ENCODE results near the gene ZFAND3. TPM values are rescaled to one million over a fixed set of nuclear protein-coding genes. Genes with fewer than 3 reads are reported as not detected.

The ZFAND3 gene
- total RNA-seq, 1 experiment from 2014 or later = 107 TPM

DNA sequence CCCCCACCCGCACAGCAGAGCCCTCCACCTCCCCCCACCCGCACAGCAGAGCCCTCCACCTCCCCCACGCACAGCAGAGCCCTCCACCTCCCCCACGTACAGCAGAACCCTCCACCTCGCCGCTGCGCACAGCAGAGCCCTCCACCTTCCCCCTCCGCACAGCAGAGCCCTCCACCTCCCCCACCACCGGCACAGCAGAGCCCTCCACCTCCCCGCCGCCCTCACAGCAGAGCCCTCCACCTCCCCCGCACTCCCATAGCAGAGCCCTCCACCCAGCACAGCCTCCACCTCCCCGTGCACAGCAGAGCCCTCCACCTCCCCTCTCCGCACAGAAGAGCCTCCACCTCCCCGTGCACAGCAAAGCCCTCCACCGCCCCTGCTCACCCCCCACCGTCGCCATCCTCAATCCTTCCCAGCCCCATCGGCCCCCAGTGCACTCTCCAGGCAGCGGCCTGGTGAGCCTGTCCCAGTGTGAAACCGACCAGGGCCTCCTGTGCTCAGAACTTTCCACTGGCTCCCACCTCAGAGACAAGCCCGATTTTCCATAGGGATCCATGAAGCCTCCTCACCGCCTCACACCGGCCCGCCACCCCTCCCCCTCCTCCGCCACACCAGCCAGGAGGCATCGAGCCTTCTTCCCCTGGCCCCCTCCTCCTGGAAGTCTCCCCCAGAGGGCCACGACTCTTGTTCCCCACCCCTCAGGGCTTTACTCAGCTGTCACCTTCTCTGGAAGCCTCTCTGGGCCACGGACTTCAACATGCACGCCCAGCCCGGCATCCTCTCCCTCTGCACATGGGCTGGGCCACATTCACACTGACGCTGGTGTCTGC lies 347.1 kb downstream of the ZFAND3 start:
- BruUV-seq (replicated peaks) = no TSS peak

DNA sequence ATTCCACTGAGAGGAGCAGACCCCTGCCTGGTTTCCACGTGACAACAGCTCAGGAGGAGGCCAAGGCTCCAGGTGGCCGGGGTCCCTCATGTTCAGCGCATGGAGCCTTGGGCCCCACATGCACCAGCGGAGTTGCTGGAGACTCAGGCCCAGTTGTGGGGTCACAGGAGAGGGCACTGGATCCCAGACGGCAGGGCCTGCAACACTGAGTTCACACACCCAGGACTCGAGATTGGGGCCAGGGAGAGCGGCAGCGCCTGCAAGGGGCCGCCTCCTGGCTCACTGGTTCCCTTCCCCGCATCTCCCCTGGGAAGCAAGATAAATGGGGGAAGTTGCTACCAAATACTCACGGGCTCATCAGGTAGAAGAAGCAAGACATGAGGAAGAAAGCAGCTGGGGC lies 348.1 kb downstream of the ZFAND3 start:
- H3K27ac Mint-ChIP-seq (ENCODE audit: unreplicated experiment) = no peak overlapping the region
- intact Hi-C loops (cut with micrococcal nuclease; ENCODE audit: unreplicated experiment) = no loop called here
- ChIA-PET POLR2A (interaction anchor here (0.6 kb wide), 1 partner anchor 65 kb away, joined by 3 read pairs; no protein-coding TSS in a partner anchor), CTCF (interaction anchor here (0.7 kb wide), 1 partner anchor 87 kb away, joined by 3 read pairs; no protein-coding TSS in a partner anchor)
- Histone ChIP-seq H3K27me3 (replicated peaks; ENCODE audit: control insufficient read depth, insufficient read depth, low read length) (no peaks in the 10 kb centered on the region), H3K9me3 (no peaks in the 10 kb centered on the region), H3K4me1 (no peaks in the 10 kb centered on the region), H3K4me3 (ENCODE audit: low read depth, low read length) (no peak overlapping the region), H3K36me3 (ENCODE audit: control insufficient read depth, insufficient read depth, low read length) (no peaks in the 10 kb centered on the region)
- no TSS peak for BruUV-seq (replicated peaks)
- peaks cover 24% of the 10 kb centered on the region for H3K36me3 Mint-ChIP-seq (ENCODE audit: insufficient read depth, unreplicated experiment)
- H3K4me1 Mint-ChIP-seq (ENCODE audit: low read depth, unreplicated experiment) = no peaks in the 10 kb centered on the region
- H3K4me3 Mint-ChIP-seq (ENCODE audit: unreplicated experiment) = no peak overlapping the region
- H3K9me3 Mint-ChIP-seq (ENCODE audit: unreplicated experiment) = no peaks in the 10 kb centered on the region
- TF ChIP-seq, protein P1, sequence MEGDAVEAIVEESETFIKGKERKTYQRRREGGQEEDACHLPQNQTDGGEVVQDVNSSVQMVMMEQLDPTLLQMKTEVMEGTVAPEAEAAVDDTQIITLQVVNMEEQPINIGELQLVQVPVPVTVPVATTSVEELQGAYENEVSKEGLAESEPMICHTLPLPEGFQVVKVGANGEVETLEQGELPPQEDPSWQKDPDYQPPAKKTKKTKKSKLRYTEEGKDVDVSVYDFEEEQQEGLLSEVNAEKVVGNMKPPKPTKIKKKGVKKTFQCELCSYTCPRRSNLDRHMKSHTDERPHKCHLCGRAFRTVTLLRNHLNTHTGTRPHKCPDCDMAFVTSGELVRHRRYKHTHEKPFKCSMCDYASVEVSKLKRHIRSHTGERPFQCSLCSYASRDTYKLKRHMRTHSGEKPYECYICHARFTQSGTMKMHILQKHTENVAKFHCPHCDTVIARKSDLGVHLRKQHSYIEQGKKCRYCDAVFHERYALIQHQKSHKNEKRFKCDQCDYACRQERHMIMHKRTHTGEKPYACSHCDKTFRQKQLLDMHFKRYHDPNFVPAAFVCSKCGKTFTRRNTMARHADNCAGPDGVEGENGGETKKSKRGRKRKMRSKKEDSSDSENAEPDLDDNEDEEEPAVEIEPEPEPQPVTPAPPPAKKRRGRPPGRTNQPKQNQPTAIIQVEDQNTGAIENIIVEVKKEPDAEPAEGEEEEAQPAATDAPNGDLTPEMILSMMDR (IDR thresholded peaks at IDR 0.05; ENCODE audit: insufficient read depth in 1 of 2, low read depth in 1 of 2, low read length in 1 of 2, severe bottlenecking in 1 of 2, unreplicated experiment in 1 of 2) = no peak
- H3K27me3 Mint-ChIP-seq (ENCODE audit: insufficient read depth, unreplicated experiment) = no peaks in the 10 kb centered on the region
- no peak for DNase-seq

More for the DNA sequence above, 347.1 kb downstream of the ZFAND3 start:
- no peaks in the 10 kb centered on the region for H3K27me3 ChIP-seq (replicated peaks; ENCODE audit: control insufficient read depth, insufficient read depth, low read length)
- POLR2A ChIA-PET = no interaction called here
- DNase-seq = no peak
- no peaks in the 10 kb centered on the region for H3K4me1 Mint-ChIP-seq (ENCODE audit: low read depth, unreplicated experiment)
- intact Hi-C loops (cut with micrococcal nuclease; ENCODE audit: unreplicated experiment) = no loop called here
- H3K4me3 Mint-ChIP-seq (ENCODE audit: unreplicated experiment) = no peak overlapping the region
- no peaks in the 10 kb centered on the region for H3K4me1 ChIP-seq
- H3K27ac Mint-ChIP-seq (ENCODE audit: unreplicated experiment) = no peak overlapping the region
- no peaks in the 10 kb centered on the region for H3K27me3 Mint-ChIP-seq (ENCODE audit: insufficient read depth, unreplicated experiment)
- no peaks in the 10 kb centered on the region for H3K9me3 Mint-ChIP-seq (ENCODE audit: unreplicated experiment)
- H3K9me3 ChIP-seq = no peaks in the 10 kb centered on the region
- H3K4me3 ChIP-seq (ENCODE audit: low read depth, low read length) = no peak overlapping the region
- peaks cover 29% of the 10 kb centered on the region for H3K36me3 Mint-ChIP-seq (ENCODE audit: insufficient read depth, unreplicated experiment)
- no peaks in the 10 kb centered on the region for H3K36me3 ChIP-seq (ENCODE audit: control insufficient read depth, insufficient read depth, low read length)
- TF ChIP-seq, protein P1 (IDR thresholded peaks at IDR 0.05; ENCODE audit: insufficient read depth in 1 of 2, low read depth in 1 of 2, low read length in 1 of 2, severe bottlenecking in 1 of 2, unreplicated experiment in 1 of 2) = no peak
- CTCF ChIA-PET = interaction anchor here (0.7 kb wide), 1 partner anchor 86 kb away, joined by 3 read pairs; no protein-coding TSS in a partner anchor

- Mint-ChIP-seq H3K4me3 (ENCODE audit: unreplicated experiment) (no peak overlapping the region), H3K36me3 (ENCODE audit: insufficient read depth, unreplicated experiment) (peaks cover 24% of the 10 kb centered on the region), H3K27ac (ENCODE audit: unreplicated experiment) (no peak overlapping the region), H3K27me3 (ENCODE audit: insufficient read depth, unreplicated experiment) (no peaks in the 10 kb centered on the region), H3K9me3 (ENCODE audit: unreplicated experiment) (no peaks in the 10 kb centered on the region), H3K4me1 (ENCODE audit: low read depth, unreplicated experiment) (no peaks in the 10 kb centered on the region)
- Histone ChIP-seq H3K4me1 (no peaks in the 10 kb centered on the region), H3K4me3 (ENCODE audit: low read depth, low read length) (no peak overlapping the region), H3K9me3 (no peaks in the 10 kb centered on the region), H3K36me3 (ENCODE audit: control insufficient read depth, insufficient read depth, low read length) (no peaks in the 10 kb centered on the region), H3K27me3 (replicated peaks; ENCODE audit: control insufficient read depth, insufficient read depth, low read length) (no peaks in the 10 kb centered on the region)
- intact Hi-C loops (cut with micrococcal nuclease; ENCODE audit: unreplicated experiment) = no loop called here
- TF ChIP-seq, protein P1 (IDR thresholded peaks at IDR 0.05; ENCODE audit: insufficient read depth in 1 of 2, low read depth in 1 of 2, low read length in 1 of 2, severe bottlenecking in 1 of 2, unreplicated experiment in 1 of 2) = no peak
- DNase-seq = no peak
- CTCF ChIA-PET = no interaction called here
- POLR2A ChIA-PET = no interaction called here
- BruUV-seq (replicated peaks) = no TSS peak
Measured at GRCh38 chr6:38168126-38168525, 348.6 kb downstream of the ZFAND3 start.

Data from Caco-2 (cell line).